SK-N-SH (cell line): Measurements from ENCODE around the gene VPS36. TPM values are rescaled to one million over a fixed set of nuclear protein-coding genes. Genes with fewer than 3 reads are reported as not detected.

Source experiments
- CTCF ChIA-PET: fragments of 300-600, 350-600 bp; formaldehyde crosslinking; extraction: SDS; loops from one replicate; lab custom pipeline; 2021; lab: Yijun Ruan, JAX
- POLR2A ChIA-PET: fragments of 350-600 bp; sonication (Branson Sonifier 250); formaldehyde crosslinking; extraction: SDS; loops from one replicate; lab custom pipeline; 2020; ENCODE audit warnings: antibody characterized with exemption, inconsistent platforms; lab: Yijun Ruan, JAX
- DNase-seq: peaks from one replicate; pipeline ENCODE4 v3.0.0; 2012
- H2AFZ ChIP-seq: fragments of 200-600 bp; sonication (generic); 2 replicates; pipeline ENCODE4 v1.8.1; 2016; ENCODE audit warnings: antibody characterized with exemption, mild to moderate bottlenecking, low read depth
- H3F3A ChIP-seq: fragments of 200-600 bp; sonication (generic); replicated peaks from 2 replicates; pipeline ENCODE3; 2016; ENCODE audit warnings: antibody characterized with exemption, mild to moderate bottlenecking; ENCODE audit not compliant: insufficient read depth
- H3K27ac ChIP-seq, 2 experiments: fragments of 200-500 bp in 1 of 2; fragments of 200-600 bp in 1 of 2; sonication (Bioruptor generic) in 1 of 2; sonication (generic), shearing (Covaris generic) in 1 of 2; 2 replicates each; pipeline versions ENCODE4 v1.5.1 to v1.6.1; 2014 to 2016; ENCODE audit warnings: low read depth in 2 of 2, inconsistent platforms in 1 of 2, low read length in 1 of 2, mild to moderate bottlenecking in 1 of 2, mixed read lengths in 1 of 2
- H3K27me3 ChIP-seq: fragments of 200-600 bp; sonication (generic), shearing (Covaris generic); 2 replicates; pipeline ENCODE4 v1.6.1; 2016; ENCODE audit warnings: mixed run types; ENCODE audit not compliant: insufficient read depth
- H3K36me3 ChIP-seq, 2 experiments: fragments of 200-500 bp in 1 of 2; fragments of 200-600 bp in 1 of 2; sonication (Bioruptor generic) in 1 of 2; sonication (generic) in 1 of 2; replicated peaks in 1 of 2; 2 replicates each; pipeline versions ENCODE3 to v1.5.1; 2014 to 2016; ENCODE audit warnings: low read length in 1 of 2, mild to moderate bottlenecking in 1 of 2; ENCODE audit not compliant: insufficient read depth in 2 of 2, control insufficient read depth in 1 of 2
- H3K4me1 ChIP-seq, 2 experiments: fragments of 200-500 bp in 1 of 2; fragments of 200-600 bp in 1 of 2; sonication (Bioruptor generic) in 1 of 2; sonication (generic), shearing (Covaris generic) in 1 of 2; 2 replicates each; pipeline versions ENCODE4 v1.5.1 to v1.6.1; 2014 to 2016; ENCODE audit warnings: low read depth in 1 of 2, low read length in 1 of 2, mixed run types in 1 of 2; ENCODE audit not compliant: insufficient read depth in 2 of 2, control insufficient read depth in 1 of 2
- H3K4me2 ChIP-seq: fragments of 200-600 bp; sonication (generic), shearing (Covaris generic); 2 replicates; pipeline ENCODE4 v1.6.1; 2017; ENCODE audit warnings: mixed run types
- H3K4me3 ChIP-seq, 2 experiments: fragments of 200-500 bp in 1 of 2; fragments of 200-600 bp in 1 of 2; sonication (Bioruptor generic) in 1 of 2; sonication (generic), shearing (Covaris generic) in 1 of 2; 2 replicates each; pipeline versions ENCODE4 v1.5.1 to v1.8.1; 2014 to 2016; ENCODE audit warnings: low read depth in 2 of 2, inconsistent platforms in 1 of 2, low read length in 1 of 2, mild to moderate bottlenecking in 1 of 2, mixed read lengths in 1 of 2, moderate library complexity in 1 of 2
- H3K79me2 ChIP-seq: fragments of 200-600 bp; sonication (generic); 2 replicates; pipeline ENCODE4 v1.8.1; 2017; ENCODE audit warnings: mild to moderate bottlenecking; ENCODE audit not compliant: insufficient read depth
- H3K9ac ChIP-seq: fragments of 200-600 bp; sonication (generic); 2 replicates; pipeline ENCODE4 v1.6.1; 2017; ENCODE audit warnings: mixed run types
- H3K9me2 ChIP-seq: fragments of 200-600 bp; sonication (generic); 2 replicates; pipeline ENCODE4 v1.6.1; 2017; ENCODE audit warnings: mixed run types
- H3K9me3 ChIP-seq: fragments of 200-600 bp; sonication (generic); 2 replicates; pipeline ENCODE4 v1.6.1; 2017; ENCODE audit warnings: mixed run types, mild to moderate bottlenecking, moderate library complexity
- H4K20me1 ChIP-seq: fragments of 200-600 bp; sonication (generic); 2 replicates; pipeline ENCODE4 v1.6.1; 2017; ENCODE audit warnings: mild to moderate bottlenecking, mixed run types; ENCODE audit not compliant: insufficient read depth
- CHD2 ChIP-seq: fragments of 150-350 bp; IDR thresholded peaks from 2 replicates; pipeline ENCODE4 v1.6.1; 2018; ENCODE audit warnings: low read length; ENCODE audit not compliant: partially characterized antibody
- ELF1 ChIP-seq: IDR thresholded peaks from 2 replicates; pipeline ENCODE4 v1.4.0; 2012
- FOXM1 ChIP-seq: IDR thresholded peaks from 2 replicates; pipeline ENCODE4 v1.4.0; 2012; ENCODE audit warnings: low read depth, mild to moderate bottlenecking
- GABPA ChIP-seq: IDR thresholded peaks from 2 replicates; pipeline ENCODE4 v1.4.0; 2012; ENCODE audit warnings: low read depth, mild to moderate bottlenecking
- JUND ChIP-seq: IDR thresholded peaks from 2 replicates; pipeline ENCODE4 v1.4.0; 2012
- MEF2A ChIP-seq: IDR thresholded peaks from 2 replicates; pipeline ENCODE4 v1.4.0; 2012; ENCODE audit warnings: low read depth, borderline replicate concordance
- NFIC ChIP-seq: IDR thresholded peaks from 2 replicates; pipeline ENCODE4 v1.4.0; 2012; ENCODE audit warnings: borderline replicate concordance
- RAD21 ChIP-seq: IDR thresholded peaks from 2 replicates; pipeline ENCODE4 v1.6.1; 2012; ENCODE audit warnings: mild to moderate bottlenecking, low read length
- REST ChIP-seq: IDR thresholded peaks from 2 replicates; pipeline ENCODE4 v1.6.1; 2012; ENCODE audit warnings: mild to moderate bottlenecking, low read depth, low read length, moderate library complexity
- RXRA ChIP-seq: IDR thresholded peaks from 2 replicates; pipeline ENCODE4 v1.4.0; 2012; ENCODE audit warnings: low read depth, mild to moderate bottlenecking, borderline replicate concordance
- SIN3A ChIP-seq: IDR thresholded peaks from 2 replicates; pipeline ENCODE4 v1.6.1; 2012; ENCODE audit warnings: low read depth, mild to moderate bottlenecking, low read length, moderate library complexity, borderline replicate concordance
- TEAD4 ChIP-seq: IDR thresholded peaks from 2 replicates; pipeline ENCODE4 v1.4.0; 2012; ENCODE audit warnings: mild to moderate bottlenecking, borderline replicate concordance; ENCODE audit not compliant: insufficient read depth
- USF2 ChIP-seq: fragments of 150-350 bp; IDR thresholded peaks from 2 replicates; pipeline ENCODE4 v1.6.1; 2017; ENCODE audit warnings: antibody characterized with exemption, low read length, low read depth, borderline replicate concordance
- ZBTB33 ChIP-seq: IDR thresholded peaks from 2 replicates; pipeline ENCODE4 v1.4.0; 2012; ENCODE audit warnings: low read depth, borderline replicate concordance
- WGBS: methylation state at CpG from one replicate; pipeline ENCODE4 v1.1.6; 2017; ENCODE audit warnings: low lambda C conversion rate; 5-methylcytosine and 5-hydroxymethylcytosine counted together
- polyA plus RNA-seq, 3 experiments: library from polyadenylated mRNA; depleted of rRNA; stranded (reverse); fragments of >200 nt; gene quantifications; 2 replicates each; pipeline ENCODE4 v1.2.3, GENCODE V29; 2012
- small RNA-seq, 7 experiments: library from RNA; depleted of rRNA; stranded (forward); fragments of <200 nt; gene quantifications; one replicate each; pipeline ENCODE3, GENCODE V24; 2012

The VPS36 gene
- polyA plus RNA-seq, 1 of the 3 experiments (the other 2 are of a cell fraction), result 9.9 TPM

- TF ChIP-seq TEAD4, result peak; percentile 17; the same call in 1 of the 2 replicates
- TF ChIP-seq ELF1, result no peak
- no peak for TF ChIP-seq MEF2A
- no peak for TF ChIP-seq REST
- no peak; the same call in 1 of the 2 replicates for TF ChIP-seq RXRA
- TF ChIP-seq GABPA, result no peak
- no peak for TF ChIP-seq RAD21
These were observed 78.6 kb downstream of the VPS36 start (continued) for GRCh38 chr13:52371736-52372247.

GRCh38 chr13:52366291-52366690 lies 84.1 kb downstream of the VPS36 start:
- H3K9me3 ChIP-seq, result no peaks in the 10 kb centered on the region
- H3K27ac ChIP-seq, result no peak overlapping the region
- H3K4me1 ChIP-seq, result no peaks in the 10 kb centered on the region
- H3K4me3 ChIP-seq, result no peak overlapping the region
- H3K4me2 ChIP-seq, result no peak overlapping the region
- CTCF ChIA-PET, result interaction anchor here (0.9 to 1.8 kb wide), 2 partner anchors 8 to 85 kb away, joined by 3 to 6 read pairs; no protein-coding TSS in a partner anchor
- no peak for DNase-seq
- no peaks in the 10 kb centered on the region for H3F3A ChIP-seq
- no peaks in the 10 kb centered on the region for H3K36me3 ChIP-seq
- H3K9me2 ChIP-seq, result no peaks in the 10 kb centered on the region
- H2AFZ ChIP-seq, result no peak overlapping the region
- POLR2A ChIA-PET, result no interaction called here
- no peaks in the 10 kb centered on the region for H4K20me1 ChIP-seq
- no peak for TF ChIP-seq NFIC
- TF ChIP-seq RXRA, result no peak
- TF ChIP-seq SIN3A, result no peak
- no peak for TF ChIP-seq JUND
- no peak for TF ChIP-seq CHD2
- TF ChIP-seq ZBTB33, result no peak
- no peak for TF ChIP-seq RAD21
- no peak for TF ChIP-seq USF2
- TF ChIP-seq FOXM1, result no peak
- no peak overlapping the region for H3K9ac ChIP-seq
- H3K27me3 ChIP-seq, result no peaks in the 10 kb centered on the region
- no peaks in the 10 kb centered on the region for H3K79me2 ChIP-seq
- 94% methylated on average over 4 of the region's 4 CpGs for WGBS

Small RNA genes lying within 50 kb of the gene (small RNA-seq; reads per million reads assigned to genes)
- 0 to 3.6 (median 0) reads per million in 7 experiments for gene RNY4P24

Other genes starting within 250 kb of the VPS36 start
- 8.9 and 10.1 TPM in 2 replicates for gene THSD1, start 44.5 kb downstream of the VPS36 start, polyA plus RNA-seq (2012; rRNA removed)
- gene CKAP2, start 4.8 kb upstream of the VPS36 start, polyA plus RNA-seq (2012; rRNA removed), result 7.1 TPM in 2 replicates
- 4.5 and 6.7 TPM in 2 replicates for gene HNRNPA1L2, start 191.8 kb upstream of the VPS36 start, polyA plus RNA-seq (2012; rRNA removed)
- gene SUGT1, start 202.2 kb upstream of the VPS36 start, polyA plus RNA-seq (2012; rRNA removed), result 17.8 and 18.6 TPM in 2 replicates